HG03520 (cell line): ENCODE results near the gene RASSF5.

Source experiments
- ATAC-seq: cut with Tn5 transposase; IDR thresholded peaks from one replicate; pipeline ENCODE4 v1.9.1; 2021; ENCODE audit warnings: mild to moderate bottlenecking, moderate library complexity; ENCODE audit not compliant: unreplicated experiment

RASSF5 gene

GRCh38 chr1:206512058-206512850 is 4.9 kb downstream of the RASSF5 start:
- no peak for ATAC-seq

GRCh38 chr1:206512851-206513180 is 5.5 kb downstream of the RASSF5 start:
- ATAC-seq = no peak

GRCh38 chr1:206513312-206514111 is 6.2 kb downstream of the RASSF5 start:
- ATAC-seq = no peak

GRCh38 chr1:206514813-206515387 is 7.6 kb downstream of the RASSF5 start:
- ATAC-seq = no peak

GRCh38 chr1:206516728-206516990 is 9.3 kb downstream of the RASSF5 start:
- no peak for ATAC-seq

- ATAC-seq = no peak
Observed at GRCh38 chr1:206517784-206518183, 10.5 kb downstream of the RASSF5 start.

- no peak for ATAC-seq
Observed at GRCh38 chr1:206518206-206518605, 10.9 kb downstream of the RASSF5 start.

- ATAC-seq = no peak
Observed at GRCh38 chr1:206518743-206519142, 11.4 kb downstream of the RASSF5 start.

GRCh38 chr1:206521127-206521526 is 13.8 kb downstream of the RASSF5 start:
- ATAC-seq = no peak

- ATAC-seq = no peak
Observed at GRCh38 chr1:206521694-206522402, 14.5 kb downstream of the RASSF5 start.

GRCh38 chr1:206524739-206525364 is 17.5 kb downstream of the RASSF5 start:
- ATAC-seq = no peak

- no peak for ATAC-seq
Observed at GRCh38 chr1:206526064-206526911, 19.0 kb downstream of the RASSF5 start.

GRCh38 chr1:206529425-206529824 is 22.1 kb downstream of the RASSF5 start:
- ATAC-seq = no peak

GRCh38 chr1:206532368-206532767 is 25.0 kb downstream of the RASSF5 start:
- no peak for ATAC-seq

GRCh38 chr1:206534552-206534951 is 27.2 kb downstream of the RASSF5 start:
- no peak for ATAC-seq

- ATAC-seq = no peak
Observed at GRCh38 chr1:206535853-206536188, 28.5 kb downstream of the RASSF5 start.

GRCh38 chr1:206537141-206537540 is 29.8 kb downstream of the RASSF5 start:
- ATAC-seq = no peak

GRCh38 chr1:206538086-206538770 is 30.9 kb downstream of the RASSF5 start:
- ATAC-seq = no peak

GRCh38 chr1:206538901-206539640 is 31.7 kb downstream of the RASSF5 start:
- no peak for ATAC-seq
